Keratinocyte (primary cell): Measurements from ENCODE around the gene ALK. TPM values are rescaled to one million over a fixed set of nuclear protein-coding genes. Genes with fewer than 3 reads are reported as not detected.

ENCODE experiments used
- DNase-seq: peaks from one replicate; pipeline ENCODE4 v3.0.0-alpha.2; 2011; ENCODE audit warnings: low read depth, missing footprints, low spot score
- FAIRE-seq: peaks from 2 replicates; lab custom pipeline; 2011; peaks lifted over from hg19 to GRCh38; lab: Jason Lieb, UNC
- H2AFZ ChIP-seq: 2 replicates; pipeline ENCODE4 v1.6.0; 2012; ENCODE audit warnings: low read length, control low read depth, inconsistent platforms; ENCODE audit not compliant: control insufficient read depth
- H3K27ac ChIP-seq: 2 replicates; pipeline ENCODE4 v1.5.1; 2011; ENCODE audit warnings: low read length; ENCODE audit not compliant: control insufficient read depth, insufficient read depth
- H3K27me3 ChIP-seq: 3 replicates; pipeline ENCODE4 v1.6.0; 2011; ENCODE audit warnings: low read length; ENCODE audit not compliant: control insufficient read depth, insufficient read depth; ENCODE audit errors: extremely low read depth
- H3K36me3 ChIP-seq, 2 experiments: 2 replicates in 1 of 2; 3 replicates in 1 of 2; pipeline ENCODE4 v1.5.1; 2011; ENCODE audit warnings: low read length in 2 of 2, mild to moderate bottlenecking in 1 of 2; ENCODE audit not compliant: control insufficient read depth in 2 of 2, insufficient read depth in 2 of 2; ENCODE audit errors: extremely low read depth in 1 of 2
- H3K4me1 ChIP-seq: 3 replicates; pipeline ENCODE4 v1.5.1; 2011; ENCODE audit warnings: low read length; ENCODE audit not compliant: control insufficient read depth, insufficient read depth; ENCODE audit errors: extremely low read depth
- H3K4me2 ChIP-seq: 3 replicates; pipeline ENCODE4 v1.6.0; 2011; ENCODE audit warnings: low read depth, low read length; ENCODE audit not compliant: control insufficient read depth, insufficient read depth; ENCODE audit errors: extremely low read depth
- H3K4me3 ChIP-seq, 3 experiments: fragments of 200-600 bp in 1 of 3; sonication (generic) in 1 of 3; 2 replicates in 2 of 3; 3 replicates in 1 of 3; pipeline ENCODE4 v1.5.1; 2011 to 2016; ENCODE audit warnings: low read length in 3 of 3, mild to moderate bottlenecking in 3 of 3, control low read depth in 2 of 3, inconsistent platforms in 1 of 3, low read depth in 1 of 3, mixed read lengths in 1 of 3, mixed run types in 1 of 3, moderate library complexity in 1 of 3; ENCODE audit not compliant: control insufficient read depth in 2 of 3, insufficient read depth in 2 of 3; ENCODE audit errors: extremely low read depth in 1 of 3
- H3K79me2 ChIP-seq: 2 replicates; pipeline ENCODE4 v1.6.0; 2012; ENCODE audit warnings: low read length; ENCODE audit not compliant: control insufficient read depth, insufficient read depth
- H3K9ac ChIP-seq: 3 replicates; pipeline ENCODE4 v1.6.0; 2011; ENCODE audit warnings: low read length; ENCODE audit not compliant: control insufficient read depth, insufficient read depth; ENCODE audit errors: extremely low read depth
- H3K9me1 ChIP-seq: 3 replicates; pipeline ENCODE4 v1.6.0; 2011; ENCODE audit warnings: low read length; ENCODE audit not compliant: control insufficient read depth, insufficient read depth; ENCODE audit errors: extremely low read depth
- H3K9me3 ChIP-seq: 2 replicates; pipeline ENCODE4 v1.5.1; 2012; ENCODE audit warnings: low read depth, low read length; ENCODE audit not compliant: control insufficient read depth
- H4K20me1 ChIP-seq: 3 replicates; pipeline ENCODE4 v1.6.0; 2011; ENCODE audit warnings: low read length; ENCODE audit not compliant: control insufficient read depth, insufficient read depth; ENCODE audit errors: extremely low read depth
- CTCF ChIP-seq, 3 experiments: IDR thresholded peaks in 1 of 3; conservative IDR thresholded peaks in 1 of 3; optimal IDR thresholded peaks in 1 of 3; 2 replicates in 2 of 3; 3 replicates in 1 of 3; pipeline versions ENCODE3 to v1.5.1; 2011; ENCODE audit warnings: low read length in 3 of 3, mild to moderate bottlenecking in 3 of 3, moderate library complexity in 2 of 3, control low read depth in 1 of 3, inconsistent platforms in 1 of 3; ENCODE audit not compliant: insufficient read depth in 2 of 3; ENCODE audit errors: extremely low read depth in 1 of 3
- EZH2 ChIP-seq: IDR thresholded peaks from one replicate; pipeline ENCODE4 v1.6.1; 2012; ENCODE audit warnings: inconsistent platforms, mild to moderate bottlenecking, low read length, moderate library complexity
- dilution Hi-C: fragments of 300-500 bp; cut with MboI; formaldehyde crosslinking; loops from one replicate; pipeline ENCODE4 v1.7.0; 2020; ENCODE audit warnings: low sequenced_read_pairs; ENCODE audit not compliant: extremely low pct_ligation_motif_present
- polyA plus RNA-seq, 5 experiments: library from polyadenylated mRNA; depleted of rRNA in 3 of 5; stranded (reverse) in 3 of 5; stranded (forward) in 1 of 5; unstranded in 1 of 5; fragments of >200 nt; gene quantifications; 1 replicate in 1 of 5; 2 replicates in 3 of 5; 3 replicates in 1 of 5; pipeline versions ENCODE4 v1.2.1 to v1.2.3, GENCODE V29; 2011 to 2012; ENCODE audit warnings: missing spikeins in 2 of 5, low read depth in 1 of 5, low replicate concordance in 1 of 5

ALK gene
- polyA plus RNA-seq, 1 donor (not counting 4 experiments of a cell fraction or from before 2014, with no cell fraction given), result not detected

- no peaks in the 10 kb centered on the region for H3K9me3 ChIP-seq
- H3K4me2 ChIP-seq, result no peak overlapping the region
- H3K4me1 ChIP-seq, result no peaks in the 10 kb centered on the region
- FAIRE-seq (peak; percentile 70), DNase-seq (peak; percentile 38)
- peaks cover 0 to 2% of the 10 kb centered on the region in 2 experiments for H3K36me3 ChIP-seq
- H2AFZ ChIP-seq, result no peak overlapping the region
- TF ChIP-seq CTCF (optimal IDR thresholded peaks at IDR 0.05 in 1 of 3, IDR thresholded peaks at IDR 0.05 in 1 of 3, conservative IDR thresholded peaks at IDR 0.05 in 1 of 3; ENCODE audit: extremely low read depth in 1 of 3, insufficient read depth in 2 of 3, low read length in 3 of 3) (peak; percentile 72 to 98 (median 85)), EZH2 (no peak)
- no peaks in the 10 kb centered on the region for H3K27me3 ChIP-seq
- H3K27ac ChIP-seq, result no peak overlapping the region
- no peak overlapping the region for H3K9ac ChIP-seq
- H3K4me3 ChIP-seq, result no peak overlapping the region
- no peaks in the 10 kb centered on the region for H4K20me1 ChIP-seq
- no peaks in the 10 kb centered on the region for H3K9me1 ChIP-seq
- H3K79me2 ChIP-seq, result no peaks in the 10 kb centered on the region
- dilution Hi-C loops, result loop anchor here (25.0 kb wide), 1 partner anchor 135 kb away; the partner anchor contains the start of gene PCARE
Measured at GRCh38 chr2:29196792-29197788, 724.3 kb downstream of the ALK start.

DNA sequence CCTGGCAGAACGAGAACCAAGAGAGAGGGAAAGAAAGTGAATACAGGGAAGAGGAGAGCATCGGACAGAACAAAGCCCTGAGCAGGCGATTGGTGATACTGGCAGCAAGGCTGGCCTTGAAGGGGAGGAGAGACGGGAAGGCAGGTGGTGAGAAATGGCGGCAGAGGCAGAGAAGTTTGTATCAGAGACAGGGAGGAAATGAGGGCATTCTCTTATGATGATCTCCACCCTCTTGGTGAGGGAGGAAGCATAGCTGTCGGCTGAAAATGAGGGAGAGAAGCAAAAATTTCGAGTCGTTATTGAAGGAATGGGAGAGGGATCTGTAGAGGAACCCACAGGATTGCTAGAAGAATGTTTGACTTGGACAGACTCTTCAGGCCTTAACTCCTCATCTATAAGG, 725.6 kb downstream of the ALK start:
- H3K9ac ChIP-seq, result no peak overlapping the region
- no peaks in the 10 kb centered on the region for H3K4me1 ChIP-seq
- peaks cover 0 to 2% of the 10 kb centered on the region in 2 experiments for H3K36me3 ChIP-seq
- no peaks in the 10 kb centered on the region for H3K79me2 ChIP-seq
- dilution Hi-C loops, result loop anchor here (25.0 kb wide), 1 partner anchor 133 kb away; the partner anchor contains the start of gene PCARE
- TF ChIP-seq CTCF (optimal IDR thresholded peaks at IDR 0.05 in 1 of 3, IDR thresholded peaks at IDR 0.05 in 1 of 3, conservative IDR thresholded peaks at IDR 0.05 in 1 of 3; ENCODE audit: extremely low read depth in 1 of 3, insufficient read depth in 2 of 3, low read length in 3 of 3), result no peak
- TF ChIP-seq EZH2, result no peak
- no peaks in the 10 kb centered on the region for H4K20me1 ChIP-seq
- no peak overlapping the region for H3K27ac ChIP-seq
- FAIRE-seq (no peak), DNase-seq (no peak)
- H3K9me3 ChIP-seq, result no peaks in the 10 kb centered on the region
- H3K27me3 ChIP-seq, result no peaks in the 10 kb centered on the region
- no peak overlapping the region for H2AFZ ChIP-seq
- no peaks in the 10 kb centered on the region for H3K9me1 ChIP-seq
- H3K4me3 ChIP-seq, result no peak overlapping the region
- no peak overlapping the region for H3K4me2 ChIP-seq
